Keratinocyte (primary cell): Measurements from ENCODE around the gene COMMD3. TPM values are rescaled to one million over a fixed set of nuclear protein-coding genes. Genes with fewer than 3 reads are reported as not detected.

ENCODE experiments used
- DNase-seq: peaks from one replicate; pipeline ENCODE4 v3.0.0-alpha.2; 2011; ENCODE audit warnings: low read depth, missing footprints, low spot score
- FAIRE-seq: peaks from 2 replicates; lab custom pipeline; 2011; peaks lifted over from hg19 to GRCh38; lab: Jason Lieb, UNC
- H2AFZ ChIP-seq: 2 replicates; pipeline ENCODE4 v1.6.0; 2012; ENCODE audit warnings: low read length, control low read depth, inconsistent platforms; ENCODE audit not compliant: control insufficient read depth
- H3K27ac ChIP-seq: 2 replicates; pipeline ENCODE4 v1.5.1; 2011; ENCODE audit warnings: low read length; ENCODE audit not compliant: control insufficient read depth, insufficient read depth
- H3K27me3 ChIP-seq: 3 replicates; pipeline ENCODE4 v1.6.0; 2011; ENCODE audit warnings: low read length; ENCODE audit not compliant: control insufficient read depth, insufficient read depth; ENCODE audit errors: extremely low read depth
- H3K36me3 ChIP-seq, 2 experiments: 2 replicates in 1 of 2; 3 replicates in 1 of 2; pipeline ENCODE4 v1.5.1; 2011; ENCODE audit warnings: low read length in 2 of 2, mild to moderate bottlenecking in 1 of 2; ENCODE audit not compliant: control insufficient read depth in 2 of 2, insufficient read depth in 2 of 2; ENCODE audit errors: extremely low read depth in 1 of 2
- H3K4me1 ChIP-seq: 3 replicates; pipeline ENCODE4 v1.5.1; 2011; ENCODE audit warnings: low read length; ENCODE audit not compliant: control insufficient read depth, insufficient read depth; ENCODE audit errors: extremely low read depth
- H3K4me2 ChIP-seq: 3 replicates; pipeline ENCODE4 v1.6.0; 2011; ENCODE audit warnings: low read depth, low read length; ENCODE audit not compliant: control insufficient read depth, insufficient read depth; ENCODE audit errors: extremely low read depth
- H3K4me3 ChIP-seq, 3 experiments: fragments of 200-600 bp in 1 of 3; sonication (generic) in 1 of 3; 2 replicates in 2 of 3; 3 replicates in 1 of 3; pipeline ENCODE4 v1.5.1; 2011 to 2016; ENCODE audit warnings: low read length in 3 of 3, mild to moderate bottlenecking in 3 of 3, control low read depth in 2 of 3, inconsistent platforms in 1 of 3, low read depth in 1 of 3, mixed read lengths in 1 of 3, mixed run types in 1 of 3, moderate library complexity in 1 of 3; ENCODE audit not compliant: control insufficient read depth in 2 of 3, insufficient read depth in 2 of 3; ENCODE audit errors: extremely low read depth in 1 of 3
- H3K79me2 ChIP-seq: 2 replicates; pipeline ENCODE4 v1.6.0; 2012; ENCODE audit warnings: low read length; ENCODE audit not compliant: control insufficient read depth, insufficient read depth
- H3K9ac ChIP-seq: 3 replicates; pipeline ENCODE4 v1.6.0; 2011; ENCODE audit warnings: low read length; ENCODE audit not compliant: control insufficient read depth, insufficient read depth; ENCODE audit errors: extremely low read depth
- H3K9me1 ChIP-seq: 3 replicates; pipeline ENCODE4 v1.6.0; 2011; ENCODE audit warnings: low read length; ENCODE audit not compliant: control insufficient read depth, insufficient read depth; ENCODE audit errors: extremely low read depth
- H3K9me3 ChIP-seq: 2 replicates; pipeline ENCODE4 v1.5.1; 2012; ENCODE audit warnings: low read depth, low read length; ENCODE audit not compliant: control insufficient read depth
- H4K20me1 ChIP-seq: 3 replicates; pipeline ENCODE4 v1.6.0; 2011; ENCODE audit warnings: low read length; ENCODE audit not compliant: control insufficient read depth, insufficient read depth; ENCODE audit errors: extremely low read depth
- EZH2 ChIP-seq: IDR thresholded peaks from one replicate; pipeline ENCODE4 v1.6.1; 2012; ENCODE audit warnings: inconsistent platforms, mild to moderate bottlenecking, low read length, moderate library complexity
- dilution Hi-C: fragments of 300-500 bp; cut with MboI; formaldehyde crosslinking; loops from one replicate; pipeline ENCODE4 v1.7.0; 2020; ENCODE audit warnings: low sequenced_read_pairs; ENCODE audit not compliant: extremely low pct_ligation_motif_present
- polyA plus RNA-seq, 5 experiments: library from polyadenylated mRNA; depleted of rRNA in 3 of 5; stranded (reverse) in 3 of 5; stranded (forward) in 1 of 5; unstranded in 1 of 5; fragments of >200 nt; gene quantifications; 1 replicate in 1 of 5; 2 replicates in 3 of 5; 3 replicates in 1 of 5; pipeline versions ENCODE4 v1.2.1 to v1.2.3, GENCODE V29; 2011 to 2012; ENCODE audit warnings: missing spikeins in 2 of 5, low read depth in 1 of 5, low replicate concordance in 1 of 5
- TF ChIP-seq, protein P1 (sequence below), 3 experiments: IDR thresholded peaks in 1 of 3; conservative IDR thresholded peaks in 1 of 3; optimal IDR thresholded peaks in 1 of 3; 2 replicates in 2 of 3; 3 replicates in 1 of 3; pipeline versions ENCODE3 to v1.5.1; 2011; ENCODE audit warnings: low read length in 3 of 3, mild to moderate bottlenecking in 3 of 3, moderate library complexity in 2 of 3, control low read depth in 1 of 3, inconsistent platforms in 1 of 3; ENCODE audit not compliant: insufficient read depth in 2 of 3; ENCODE audit errors: extremely low read depth in 1 of 3

Gene COMMD3
- polyA plus RNA-seq, 1 donor (not counting 4 experiments of a cell fraction or from before 2014, with no cell fraction given), result 59.5 TPM

DNA sequence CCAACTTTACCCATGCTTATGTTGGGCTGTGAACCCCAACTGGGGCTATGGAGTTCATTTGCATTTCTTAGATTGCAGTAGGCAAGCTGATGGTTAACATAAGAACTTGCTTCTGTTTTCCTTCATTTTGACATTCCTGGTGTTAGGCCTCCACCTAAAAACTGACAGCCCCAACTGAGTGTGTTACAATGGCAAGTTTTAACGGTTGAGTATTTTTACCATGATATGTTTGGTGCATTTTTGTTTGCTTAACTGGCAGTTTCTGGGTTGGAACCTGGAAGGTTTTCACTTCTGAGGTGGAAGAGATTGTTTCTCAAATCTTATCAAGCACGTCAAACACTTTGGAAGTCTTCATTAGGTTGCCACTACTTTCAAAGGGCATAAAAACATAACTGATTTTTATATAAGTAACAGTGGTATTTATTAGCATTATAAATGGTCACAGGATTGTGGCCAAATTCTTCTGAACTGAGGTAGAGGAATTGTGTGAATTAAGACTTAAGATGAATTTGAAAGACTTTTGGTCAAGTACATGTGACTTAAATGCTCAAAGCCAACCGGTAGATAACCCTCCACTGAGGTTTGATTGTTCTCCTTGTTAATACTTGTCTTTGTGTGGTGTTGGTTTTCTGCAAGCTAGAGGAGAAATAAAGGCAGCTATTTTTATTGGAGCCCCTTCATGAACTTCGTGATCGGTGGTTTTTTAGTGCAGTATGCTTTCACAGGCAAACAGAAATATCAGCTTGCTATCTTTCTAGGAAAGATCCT lies 7.5 kb downstream of the COMMD3 start:
- H3K4me1 ChIP-seq, result peaks cover 28% of the 10 kb centered on the region
- H2AFZ ChIP-seq, result no peak overlapping the region
- H4K20me1 ChIP-seq, result no peaks in the 10 kb centered on the region
- no peak overlapping the region for H3K9ac ChIP-seq
- H3K36me3 ChIP-seq, result no peaks in the 10 kb centered on the region
- H3K9me3 ChIP-seq, result no peaks in the 10 kb centered on the region
- DNase-seq (no peak), FAIRE-seq (no peak)
- H3K27ac ChIP-seq, result no peak overlapping the region
- H3K4me3 ChIP-seq, result no peak overlapping the region
- H3K79me2 ChIP-seq, result no peaks in the 10 kb centered on the region
- no peak for TF ChIP-seq EZH2
- TF ChIP-seq, protein P1, sequence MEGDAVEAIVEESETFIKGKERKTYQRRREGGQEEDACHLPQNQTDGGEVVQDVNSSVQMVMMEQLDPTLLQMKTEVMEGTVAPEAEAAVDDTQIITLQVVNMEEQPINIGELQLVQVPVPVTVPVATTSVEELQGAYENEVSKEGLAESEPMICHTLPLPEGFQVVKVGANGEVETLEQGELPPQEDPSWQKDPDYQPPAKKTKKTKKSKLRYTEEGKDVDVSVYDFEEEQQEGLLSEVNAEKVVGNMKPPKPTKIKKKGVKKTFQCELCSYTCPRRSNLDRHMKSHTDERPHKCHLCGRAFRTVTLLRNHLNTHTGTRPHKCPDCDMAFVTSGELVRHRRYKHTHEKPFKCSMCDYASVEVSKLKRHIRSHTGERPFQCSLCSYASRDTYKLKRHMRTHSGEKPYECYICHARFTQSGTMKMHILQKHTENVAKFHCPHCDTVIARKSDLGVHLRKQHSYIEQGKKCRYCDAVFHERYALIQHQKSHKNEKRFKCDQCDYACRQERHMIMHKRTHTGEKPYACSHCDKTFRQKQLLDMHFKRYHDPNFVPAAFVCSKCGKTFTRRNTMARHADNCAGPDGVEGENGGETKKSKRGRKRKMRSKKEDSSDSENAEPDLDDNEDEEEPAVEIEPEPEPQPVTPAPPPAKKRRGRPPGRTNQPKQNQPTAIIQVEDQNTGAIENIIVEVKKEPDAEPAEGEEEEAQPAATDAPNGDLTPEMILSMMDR (optimal IDR thresholded peaks at IDR 0.05 in 1 of 3, IDR thresholded peaks at IDR 0.05 in 1 of 3, conservative IDR thresholded peaks at IDR 0.05 in 1 of 3; ENCODE audit: extremely low read depth in 1 of 3, insufficient read depth in 2 of 3, low read length in 3 of 3), result no peak
- dilution Hi-C loops, result no loop called here
- H3K4me2 ChIP-seq, result no peak overlapping the region
- no peaks in the 10 kb centered on the region for H3K9me1 ChIP-seq
- H3K27me3 ChIP-seq, result peaks cover 14% of the 10 kb centered on the region

DNA sequence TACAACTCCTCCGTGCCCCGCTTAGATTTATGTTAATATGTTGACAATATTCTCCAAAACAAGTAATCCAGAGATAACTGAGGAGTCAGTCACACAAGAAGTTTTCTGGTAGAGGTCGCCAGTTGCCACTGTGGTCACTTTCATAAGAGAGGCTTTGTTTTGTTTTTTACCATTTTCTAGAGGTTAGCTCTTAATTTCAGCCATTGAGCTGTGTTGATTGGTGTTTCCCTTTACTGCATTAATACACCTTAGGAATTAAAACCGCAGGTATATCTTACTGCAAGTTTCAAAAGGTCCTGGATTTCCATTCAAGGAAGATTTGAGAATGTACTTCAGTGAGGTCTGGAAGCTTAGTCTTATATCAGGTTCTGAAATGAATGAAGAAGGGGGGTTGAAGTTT lies 8.2 kb downstream of the COMMD3 start:
- Histone ChIP-seq H3K9me3 (no peaks in the 10 kb centered on the region), H3K4me1 (peaks cover 28% of the 10 kb centered on the region), H3K79me2 (no peaks in the 10 kb centered on the region), H3K27ac (no peak overlapping the region), H3K4me2 (peak overlapping the region; percentile 97), H4K20me1 (no peaks in the 10 kb centered on the region), H3K4me3 (no peak overlapping the region), H3K27me3 (peaks cover 14% of the 10 kb centered on the region), H3K36me3 (peaks cover 2 to 3% of the 10 kb centered on the region in 2 experiments), H2AFZ (no peak overlapping the region), H3K9ac (no peak overlapping the region), H3K9me1 (no peaks in the 10 kb centered on the region)
- DNase-seq (no peak), FAIRE-seq (no peak)
- TF ChIP-seq, protein P1 (optimal IDR thresholded peaks at IDR 0.05 in 1 of 3, IDR thresholded peaks at IDR 0.05 in 1 of 3, conservative IDR thresholded peaks at IDR 0.05 in 1 of 3; ENCODE audit: extremely low read depth in 1 of 3, insufficient read depth in 2 of 3, low read length in 3 of 3), result no peak
- TF ChIP-seq EZH2, result no peak
- dilution Hi-C loops, result no loop called here
